HL-60 (cell line): ENCODE results near the gene PHLPP1.

Source experiments
- DNase-seq, 2 experiments: peaks; one replicate each; pipeline ENCODE4 v3.0.0-alpha.2; 2010 to 2020; ENCODE audit warnings: low read depth in 1 of 2, low spot score in 1 of 2
- H3K27ac ChIP-seq: fragments of 250-450 bp; sonication (Bioruptor Pico); replicated peaks from 2 replicates; pipeline ENCODE4 v1.5.1; 2020; ENCODE audit warnings: mild to moderate bottlenecking, moderate library complexity
- H3K27me3 ChIP-seq: fragments of 250-450 bp; sonication (Bioruptor Pico); 2 replicates; pipeline ENCODE4 v1.5.1; 2021; ENCODE audit warnings: mild to moderate bottlenecking, moderate library complexity; ENCODE audit not compliant: insufficient read depth, poor library complexity, severe bottlenecking
- H3K4me3 ChIP-seq: replicated peaks from 2 replicates; pipeline ENCODE4 v1.5.1; 2011; ENCODE audit warnings: mild to moderate bottlenecking, control low read depth, low read length; ENCODE audit not compliant: insufficient read depth
- CTCF ChIP-seq: IDR thresholded peaks from one replicate; pipeline ENCODE4 v1.5.1; 2011; ENCODE audit warnings: low read length, control low read depth, inconsistent platforms; ENCODE audit not compliant: insufficient read depth
- GABPA ChIP-seq: IDR thresholded peaks from 2 replicates; pipeline ENCODE4 v1.6.1; 2012; ENCODE audit warnings: low read depth
- POLR2AphosphoS5 ChIP-seq: IDR thresholded peaks from 2 replicates; pipeline ENCODE4 v1.6.1; 2012; ENCODE audit warnings: low read depth
- REST ChIP-seq: IDR thresholded peaks from 2 replicates; pipeline ENCODE4 v1.6.1; 2012; ENCODE audit warnings: low read depth; ENCODE audit not compliant: insufficient replicate concordance
- SPI1 ChIP-seq: IDR thresholded peaks from 2 replicates; pipeline ENCODE4 v1.6.1; 2012; ENCODE audit warnings: low read depth, mild to moderate bottlenecking, borderline replicate concordance

The PHLPP1 gene

DNA sequence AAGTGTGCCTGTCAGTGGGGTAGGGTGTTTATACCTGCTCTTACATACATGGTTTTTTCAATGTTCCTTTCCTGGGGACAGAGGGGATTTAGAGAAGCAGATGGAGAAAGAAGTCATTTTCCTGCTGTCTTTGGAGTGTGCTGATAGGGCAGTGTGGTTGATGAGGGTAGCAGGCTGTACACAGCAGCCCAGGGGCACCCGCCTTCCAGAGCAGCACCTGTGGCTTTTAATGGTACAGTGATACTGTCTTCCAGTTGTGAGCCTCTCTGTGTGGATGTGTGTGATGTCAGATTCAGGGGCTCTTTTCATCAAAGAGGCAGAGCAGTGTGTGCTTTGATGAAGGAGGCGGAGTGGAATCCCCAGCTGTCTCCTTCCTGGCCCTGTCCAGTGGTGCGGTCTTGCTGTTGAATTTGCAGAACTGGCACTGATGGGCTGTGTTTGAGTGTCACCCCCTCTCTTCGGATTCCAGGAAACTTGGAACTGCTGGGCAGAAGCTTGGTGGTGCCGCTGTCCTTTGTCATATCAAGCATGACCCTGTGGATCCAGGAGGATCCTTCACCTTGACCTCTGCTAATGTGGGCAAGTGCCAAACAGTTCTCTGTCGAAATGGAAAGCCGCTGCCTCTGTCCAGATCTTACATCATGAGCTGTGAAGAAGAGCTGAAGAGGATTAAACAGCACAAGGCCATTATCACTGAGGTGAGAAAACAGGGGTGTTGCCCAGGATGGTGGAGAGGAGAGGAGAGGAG, 259.8 kb downstream of the PHLPP1 start:
- Histone ChIP-seq H3K27me3 (no peaks in the 10 kb centered on the region), H3K27ac (no peak overlapping the region), H3K4me3 (no peak overlapping the region)
- TF ChIP-seq POLR2AphosphoS5, result no peak
- TF ChIP-seq CTCF, result no peak
- TF ChIP-seq GABPA, result no peak
- TF ChIP-seq REST, result no peak
- TF ChIP-seq SPI1, result no peak
- no peak for DNase-seq

DNA sequence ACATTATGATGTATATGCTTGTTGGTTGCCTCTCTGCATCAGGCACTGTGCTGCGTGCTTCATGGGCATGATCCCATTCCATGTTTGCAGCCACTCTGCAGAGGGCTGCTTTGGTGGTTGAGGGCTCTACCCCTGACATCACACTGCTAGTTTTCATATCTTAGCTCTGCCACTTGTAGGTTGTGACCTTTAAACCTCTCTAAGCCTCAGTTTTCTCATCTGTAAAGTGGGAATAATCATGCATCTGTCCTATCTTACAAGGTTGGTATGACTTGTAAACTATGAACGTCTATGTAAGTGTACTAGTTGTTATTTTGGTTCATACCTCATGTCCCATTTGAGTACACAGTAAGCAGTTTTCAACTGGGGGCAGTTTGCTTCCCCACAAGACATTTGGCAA, 260.4 kb downstream of the PHLPP1 start:
- no peak overlapping the region for H3K27ac ChIP-seq
- DNase-seq, result no peak
- TF ChIP-seq SPI1 (no peak), GABPA (no peak), POLR2AphosphoS5 (no peak), REST (no peak), CTCF (no peak)
- no peak overlapping the region for H3K4me3 ChIP-seq
- H3K27me3 ChIP-seq, result no peaks in the 10 kb centered on the region

- H3K27ac ChIP-seq, result no peak overlapping the region
- no peaks in the 10 kb centered on the region for H3K27me3 ChIP-seq
- no peak for DNase-seq
- no peak for TF ChIP-seq GABPA
- no peak for TF ChIP-seq REST
- no peak for TF ChIP-seq POLR2AphosphoS5
- no peak for TF ChIP-seq CTCF
- H3K4me3 ChIP-seq, result no peak overlapping the region
Observed at GRCh38 chr18:62976227-62976626, 260.9 kb downstream of the PHLPP1 start.
